NT2/D1 (cell line): ENCODE data around the gene MT2A.

Experiments
- YY1 ChIP-seq: IDR thresholded peaks from 2 replicates; pipeline ENCODE4 v1.6.1; 2011; ENCODE audit not compliant: insufficient read length, insufficient read depth
- ZNF274 ChIP-seq: IDR thresholded peaks from 2 replicates; pipeline ENCODE4 v1.6.1; 2011; ENCODE audit warnings: mild to moderate bottlenecking, low read depth, low read length

DNA sequence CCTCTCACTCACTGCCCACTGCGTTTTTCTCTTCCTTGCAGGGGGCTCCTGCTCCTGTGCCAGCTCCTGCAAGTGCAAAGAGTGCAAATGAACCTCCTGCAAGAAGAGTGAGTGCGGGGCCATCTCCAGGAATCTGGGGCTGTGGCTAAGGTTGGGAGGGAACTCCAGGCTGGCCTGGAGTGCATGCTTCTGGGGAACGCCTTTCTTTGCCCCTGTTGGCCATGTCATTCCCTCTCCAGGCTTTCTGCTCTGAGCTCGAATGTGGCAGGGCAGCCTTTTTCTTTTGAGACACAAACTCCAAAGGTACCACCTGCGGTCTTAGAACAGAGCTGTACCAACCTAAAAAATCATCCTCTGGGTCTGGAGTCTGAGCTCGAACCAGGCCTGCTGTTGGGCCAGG, 9.8 kb downstream of the MT2A start:
- TF ChIP-seq YY1 (no peak), ZNF274 (no peak)
